NCI-H1436 treated with DMSO at 0.1 percent for 48 hours (cell line): ENCODE measurements around the gene GPX5.
"Not testable (repeated sequence)": the region's sequence is repeated elsewhere in the genome, so short reads cannot be mapped to it uniquely, and the experiment has no call there.

Experiments
- DNase-seq: peaks from one replicate; lab custom pipeline; 2025; lab: John Stamatoyannopoulos, UW

GPX5 gene

GRCh38 chr6:28515676-28516075 lies 10.0 kb upstream of the GPX5 start, which contains the start of gene GPX6:
Gene GPX6, minus strand, starts transcription at chr6:28515793. Its CDS starts 50 bp downstream, at chr6:28515743.
- DNase-seq = no peak

- no peak for DNase-seq
These were observed 7.7 kb upstream of the GPX5 start for GRCh38 chr6:28517964-28518363.

- DNase-seq = no peak
These were observed 3.0 kb upstream of the GPX5 start for GRCh38 chr6:28522594-28523240.

GRCh38 chr6:28523241-28523622 lies 2.4 kb upstream of the GPX5 start:
- DNase-seq = no peak

- DNase-seq = no peak
These were observed 5.1 kb downstream of the GPX5 start for GRCh38 chr6:28530777-28531176.

DNA sequence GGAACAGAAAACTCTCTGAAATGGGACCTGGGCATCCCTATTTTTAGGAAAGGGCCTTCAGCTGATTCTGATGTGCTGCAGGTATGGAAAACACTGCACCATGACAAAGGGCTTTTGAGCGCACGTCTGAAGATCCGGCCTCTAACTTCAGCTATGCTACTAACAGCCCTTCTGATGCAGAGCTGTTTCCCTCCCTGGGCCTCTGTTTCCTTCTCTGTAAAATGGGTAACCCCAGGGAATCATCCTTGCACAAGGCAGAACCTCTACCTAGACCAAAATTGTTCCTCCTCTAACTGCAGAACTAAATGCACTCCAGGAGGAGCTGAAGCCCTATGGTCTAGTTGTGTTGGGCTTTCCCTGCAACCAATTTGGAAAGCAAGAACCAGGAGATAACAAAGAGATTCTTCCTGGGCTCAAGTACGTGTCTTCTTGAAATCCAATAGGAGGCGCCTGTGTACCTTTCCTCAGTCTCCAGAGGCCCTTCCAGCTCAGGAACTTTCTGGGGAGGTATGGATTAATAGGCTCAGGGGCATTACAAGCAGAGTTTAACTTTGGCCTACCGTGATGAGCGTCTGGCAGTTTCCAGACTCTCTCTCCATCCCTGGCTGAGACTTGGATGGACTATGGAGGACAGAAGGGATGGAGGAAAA lies 5.9 kb downstream of the GPX5 start:
- no peak for DNase-seq

DNA sequence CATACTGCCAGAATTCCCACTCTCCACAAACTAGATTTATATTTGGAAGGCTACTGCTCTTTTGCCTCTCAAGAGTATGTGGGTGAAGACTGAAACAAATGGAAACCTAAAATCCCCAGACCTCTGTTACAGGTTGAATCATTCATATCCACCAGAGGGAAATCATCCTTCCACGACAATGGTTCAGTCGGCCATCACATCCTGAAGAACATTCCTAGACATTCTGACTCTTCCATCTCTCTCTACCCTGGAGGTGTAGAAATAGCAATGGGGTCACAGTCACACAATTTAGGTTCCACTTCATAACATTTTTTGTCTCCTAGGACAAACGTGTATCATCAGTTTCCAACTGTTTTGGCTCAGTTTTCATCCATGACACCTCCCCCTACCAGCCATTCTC lies 8.6 kb downstream of the GPX5 start:
- DNase-seq = no peak

GRCh38 chr6:28534875-28535274 lies 9.2 kb downstream of the GPX5 start:
- no peak for DNase-seq

DNA sequence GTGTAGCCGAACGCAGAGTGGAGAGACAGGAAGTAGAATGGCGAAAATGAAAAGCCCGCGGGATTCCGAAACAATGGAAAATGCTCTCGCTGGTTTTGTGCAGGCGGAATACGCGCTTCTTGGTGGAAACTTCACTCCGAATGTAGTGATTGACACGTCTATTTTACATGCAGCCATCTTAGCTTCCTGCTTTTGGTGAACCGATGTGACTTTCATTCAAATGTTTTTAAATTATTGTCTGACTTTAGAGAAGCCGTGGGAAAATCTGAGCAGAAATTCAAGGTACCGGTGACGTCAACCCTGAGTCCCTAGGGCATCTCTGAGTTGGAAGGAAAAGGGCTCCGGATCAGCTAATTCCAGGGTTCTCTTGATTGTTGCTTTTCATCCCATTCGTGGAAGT lies 11.4 kb downstream of the GPX5 start:
- peak; percentile 39 for DNase-seq

GRCh38 chr6:28537509-28538140 lies 11.9 kb downstream of the GPX5 start:
- DNase-seq = peak; percentile 18

DNA sequence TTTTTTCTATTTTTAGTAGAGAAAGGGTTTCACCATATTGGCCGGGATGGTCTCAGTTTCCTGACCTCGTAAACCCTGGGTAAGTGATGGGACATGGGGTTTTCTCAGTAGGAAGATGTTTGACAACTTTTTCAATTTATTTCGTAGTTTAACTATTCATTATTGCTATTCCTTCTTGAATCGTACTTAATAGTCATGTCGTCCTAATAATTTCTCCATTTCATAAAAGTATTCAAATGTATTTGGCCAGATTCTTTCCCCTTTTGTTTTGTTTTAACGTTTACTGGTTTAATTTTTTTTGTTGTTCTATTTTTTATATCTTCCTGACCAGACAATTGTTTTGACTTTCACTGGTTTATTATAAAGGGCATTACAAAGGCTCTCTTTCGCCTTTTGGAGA lies 16.3 kb downstream of the GPX5 start:
- no peak for DNase-seq

GRCh38 chr6:28542440-28543296 lies 17.0 kb downstream of the GPX5 start:
- peak; percentile 72 for DNase-seq

- no peak for DNase-seq
These were observed 18.2 kb downstream of the GPX5 start for GRCh38 chr6:28543651-28544610.

- DNase-seq = no peak
These were observed 20.3 kb downstream of the GPX5 start for GRCh38 chr6:28545955-28546354.

DNA sequence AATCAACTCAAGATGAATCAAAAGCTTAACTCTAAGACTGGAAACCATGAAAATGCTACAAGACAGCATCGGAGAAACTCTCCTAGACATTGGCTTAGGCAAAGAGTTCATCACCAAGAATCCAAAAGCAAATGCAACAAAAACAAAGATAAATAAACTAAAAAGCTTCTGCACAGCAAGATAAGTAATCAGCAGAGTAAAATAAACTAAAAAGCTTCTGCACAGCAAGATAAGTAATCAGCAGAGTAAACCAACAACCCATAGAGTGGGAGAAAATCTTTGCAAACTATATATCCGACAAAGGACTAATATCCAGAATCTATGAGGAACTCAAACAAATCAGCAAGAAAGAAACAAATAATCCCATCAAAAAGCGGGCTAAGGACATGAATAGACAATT lies 21.3 kb downstream of the GPX5 start:
- not testable (repeated sequence) for DNase-seq

- DNase-seq = no peak
These were observed 26.4 kb downstream of the GPX5 start for GRCh38 chr6:28551891-28552666.

GRCh38 chr6:28553384-28553985 lies 27.8 kb downstream of the GPX5 start:
- DNase-seq = no peak

DNA sequence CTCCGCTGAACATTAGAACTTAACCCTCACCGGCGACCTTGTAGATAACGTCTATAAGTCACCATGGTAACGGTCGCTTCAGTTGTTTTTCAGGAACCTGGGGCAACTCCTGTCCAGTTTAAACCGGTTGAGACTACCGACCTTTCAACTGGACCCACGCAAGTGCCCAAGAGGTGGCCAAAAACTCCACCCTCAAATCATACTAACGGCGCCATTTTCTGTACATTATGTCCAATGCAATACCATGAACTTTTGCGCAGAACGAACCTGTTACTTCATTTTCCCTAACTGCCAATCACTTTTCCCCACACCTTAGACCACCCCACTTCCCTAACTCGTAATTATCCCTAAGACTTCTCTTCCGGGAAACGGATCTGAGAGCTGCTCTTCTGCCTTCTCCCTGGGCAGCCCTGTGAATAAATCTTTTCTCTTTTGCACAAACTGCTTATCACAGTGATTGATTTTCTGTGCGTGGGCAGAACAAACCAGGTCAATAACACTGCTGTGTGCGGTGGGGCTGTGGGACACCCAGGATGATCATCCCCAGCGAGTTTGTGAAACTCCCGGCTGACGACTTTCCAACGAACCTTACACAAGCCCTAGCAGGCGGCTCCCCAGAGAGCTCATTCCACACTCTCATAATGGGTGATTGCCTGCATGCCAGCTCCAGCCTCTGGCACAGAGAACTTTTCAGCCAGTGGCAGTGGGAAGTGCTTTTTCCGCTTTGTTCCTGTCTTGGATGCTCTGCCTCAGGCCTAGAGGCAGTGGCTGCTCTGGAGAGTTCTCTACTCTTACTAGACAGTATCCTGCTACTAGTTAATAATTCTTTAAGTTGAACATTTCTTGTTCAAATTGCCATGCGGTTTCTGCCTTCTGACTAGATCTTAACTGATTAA lies 28.6 kb downstream of the GPX5 start:
- no peak for DNase-seq

DNA sequence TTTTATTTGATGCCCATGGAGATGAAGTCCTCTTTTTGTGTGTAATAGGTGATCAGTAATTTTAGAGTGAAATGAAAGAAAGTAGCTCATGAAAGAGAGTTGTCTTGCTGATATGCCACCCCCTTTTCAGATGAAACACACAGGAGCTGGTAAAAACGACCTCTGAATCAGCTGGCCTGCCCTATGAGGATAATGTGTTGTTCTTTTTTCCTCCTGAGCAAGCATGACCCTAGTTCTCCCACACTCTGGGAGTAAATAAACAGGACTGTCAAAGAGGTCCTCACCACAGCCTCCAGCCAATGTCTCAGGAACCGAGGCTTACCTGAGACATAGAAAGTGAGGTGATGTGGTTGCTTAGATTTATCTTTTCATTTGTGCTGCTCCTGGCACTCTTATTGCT lies 29.5 kb downstream of the GPX5 start:
- DNase-seq = no peak
